ENCODE results near the gene OBP2B. TPM values are rescaled to one million over a fixed set of nuclear protein-coding genes. Genes with fewer than 3 reads are reported as not detected.

OBP2B gene
- total and polyA plus RNA-seq, 9 of the 15 experiments (the other 6 are each of a cell fraction or from before 2014, with no cell fraction given), result not detected

GRCh38 chr9:133200631-133201030 lies 8.4 kb downstream of the OBP2B start:
- ChIA-PET CTCF (ENCODE audit: low intra/inter-chr PET ratio) (no interaction called here), POLR2A (interaction anchor here (0.6 kb wide), 1 partner anchor 1768 kb away, joined by 3 read pairs; no protein-coding TSS in a partner anchor)
- 11% methylated on average over 17 of the region's 17 CpGs for WGBS (ENCODE audit: insufficient coverage, low coverage, missing lambda C conversion rate)
- TF ChIP-seq PTBP1 (IDR thresholded peaks at IDR 0.05; ENCODE audit: low read depth, low read length), result no peak
- no peak for TF ChIP-seq ADNP (tag; IDR thresholded peaks at IDR 0.05)
- TF ChIP-seq ZKSCAN8 (CRISPR knock-in tag; IDR thresholded peaks at IDR 0.05), result no peak
- TF ChIP-seq PCBP1 (IDR thresholded peaks at IDR 0.05; ENCODE audit: low read depth, low read length, poor library complexity, severe bottlenecking), result no peak
- no peak for TF ChIP-seq EWSR1 (IDR thresholded peaks at IDR 0.05; ENCODE audit: borderline replicate concordance, low read depth, partially characterized antibody)
- TF ChIP-seq, protein P1, sequence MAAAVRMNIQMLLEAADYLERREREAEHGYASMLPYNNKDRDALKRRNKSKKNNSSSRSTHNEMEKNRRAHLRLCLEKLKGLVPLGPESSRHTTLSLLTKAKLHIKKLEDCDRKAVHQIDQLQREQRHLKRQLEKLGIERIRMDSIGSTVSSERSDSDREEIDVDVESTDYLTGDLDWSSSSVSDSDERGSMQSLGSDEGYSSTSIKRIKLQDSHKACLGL (CRISPR knock-in tag; IDR thresholded peaks at IDR 0.05; ENCODE audit: borderline replicate concordance, poor library complexity, severe bottlenecking), result no peak
- no peak for TF ChIP-seq PRPF4 (IDR thresholded peaks at IDR 0.05; ENCODE audit: insufficient read depth, low read depth, low read length, poor library complexity, severe bottlenecking)
- no peak for TF ChIP-seq ZNF239 (CRISPR knock-in tag; IDR thresholded peaks at IDR 0.05)
- no peak for TF ChIP-seq FOXK2 (conservative IDR thresholded peaks at IDR 0.05 in 1 of 2, IDR thresholded peaks at IDR 0.05 in 1 of 2; ENCODE audit: low read depth in 2 of 2)
- no peak for TF ChIP-seq ZNF23 (CRISPR knock-in tag; IDR thresholded peaks at IDR 0.05)
- TF ChIP-seq SFPQ (IDR thresholded peaks at IDR 0.05; ENCODE audit: low read depth, low read length), result no peak
- TF ChIP-seq KHSRP (IDR thresholded peaks at IDR 0.05), result no peak
- TF ChIP-seq SIN3B (IDR thresholded peaks at IDR 0.05; ENCODE audit: low read depth), result no peak
- no peak for TF ChIP-seq KDM2B (CRISPR knock-in tag; IDR thresholded peaks at IDR 0.05)
- no peak for TF ChIP-seq ZNF830 (CRISPR knock-in tag; IDR thresholded peaks at IDR 0.05)
- TF ChIP-seq USF1 (CRISPR knock-in tag; IDR thresholded peaks at IDR 0.05), result no peak
- TF ChIP-seq GTF3C2 (IDR thresholded peaks at IDR 0.05; ENCODE audit: borderline replicate concordance, extremely low read depth, insufficient read length), result no peak

More at GRCh38 chr9:133200631-133201030, 8.4 kb downstream of the OBP2B start:
- Histone ChIP-seq H3K4me3 (no peak overlapping the region), H3K9me3 (replicated peaks; ENCODE audit: control insufficient read depth, insufficient read depth, low read depth, low read length) (no peaks in the 10 kb centered on the region), H4K20me1 (replicated peaks; ENCODE audit: control insufficient read depth, insufficient read depth, low read length) (no peaks in the 10 kb centered on the region; the same call in 1 of the 2 replicates), H3K36me3 (ENCODE audit: control insufficient read depth, insufficient read depth, low read length) (no peaks in the 10 kb centered on the region), H3K9me1 (ENCODE audit: control insufficient read depth, insufficient read depth, low read length) (no peaks in the 10 kb centered on the region), H3K9ac (ENCODE audit: insufficient read depth in 1 of 2, low read depth in 2 of 2, low read length in 2 of 2) (no peak overlapping the region), H3K4me2 (ENCODE audit: insufficient read depth, low read length) (no peak overlapping the region), H3K79me2 (ENCODE audit: control insufficient read depth, insufficient read depth, low read length) (no peaks in the 10 kb centered on the region), H2AFZ (ENCODE audit: low read depth, low read length) (no peak overlapping the region), H3K27me3 (ENCODE audit: control insufficient read depth in 2 of 2, insufficient read depth in 2 of 2, low read length in 2 of 2) (peaks cover 54 to 84% of the 10 kb centered on the region in 2 experiments), H3K27ac (ENCODE audit: extremely low read depth, low read depth, low read length) (no peak overlapping the region), H3K4me1 (replicated peaks in 1 of 2; ENCODE audit: control insufficient read depth in 2 of 2, insufficient read depth in 2 of 2, low read length in 2 of 2) (peaks cover 0 to 19% of the 10 kb centered on the region in 2 experiments; a peak in 2 of 5 replicates)
- intact Hi-C loops (cut with micrococcal nuclease) (no loop called here), in situ Hi-C loops (cut with MboI) (no loop called here)
- DNase-seq (ENCODE audit: extremely low read depth in 1 of 4, low spot score in 3 of 4) (no peak), ATAC-seq (no peak), FAIRE-seq (no peak)
- BruUV-seq (replicated peaks), result no TSS peak

All from K562 (cell line).